Panc1 (cell line): ENCODE measurements around the gene SUSD4. TPM values are rescaled to one million over a fixed set of nuclear protein-coding genes. Genes with fewer than 3 reads are reported as not detected.

Experiments used
- ATAC-seq: fragments of 200-7000 bp; cut with Tn5 transposase; 2 replicates; pipeline ENCODE4 v1.9.1; 2020; ENCODE audit warnings: mild to moderate bottlenecking, moderate library complexity
- BruUV-seq: library from RNA; stranded (reverse); fragments of 400-500 nt; replicated peaks from 2 replicates; lab custom pipeline; 2021; lab: Mats Ljungman, UMichigan
- CTCF ChIA-PET: fragments of 300-600 bp; sonication (Branson Sonifier 250); formaldehyde crosslinking; loops from one replicate; lab custom pipeline; 2022; ENCODE audit warnings: antibody characterized with exemption; lab: Charles Lee
- POLR2A ChIA-PET: fragments of 300-600 bp; sonication (Branson Sonifier 250); formaldehyde crosslinking; loops from one replicate; lab custom pipeline; 2022; ENCODE audit warnings: antibody characterized with exemption; lab: Charles Lee
- DNase-seq: peaks from one replicate; pipeline ENCODE4 v3.0.0-alpha.2; 2010; ENCODE audit warnings: low read depth, low spot score
- H3K27ac ChIP-seq: 2 replicates; pipeline ENCODE4 v1.5.1; 2011; ENCODE audit warnings: mild to moderate bottlenecking, low read length, inconsistent platforms
- H3K27me3 ChIP-seq: fragments of 200-500 bp; sonication (Bioruptor generic); 2 replicates; pipeline ENCODE4 v1.6.0; 2014; ENCODE audit warnings: low read length, inconsistent platforms; ENCODE audit not compliant: control insufficient read depth, insufficient read depth
- H3K36me3 ChIP-seq: fragments of 200-500 bp; sonication (Bioruptor generic); 2 replicates; pipeline ENCODE4 v1.5.1; 2014; ENCODE audit warnings: inconsistent platforms, mild to moderate bottlenecking, low read length, moderate library complexity; ENCODE audit not compliant: control insufficient read depth, insufficient read depth
- H3K4me1 ChIP-seq: 2 replicates; pipeline ENCODE4 v1.5.1; 2011; ENCODE audit warnings: inconsistent platforms, mild to moderate bottlenecking, low read length, moderate library complexity; ENCODE audit not compliant: control insufficient read depth, insufficient read depth
- H3K4me3 ChIP-seq, 2 experiments: 2 replicates each; pipeline ENCODE4 v1.5.1; 2011 to 2012; ENCODE audit warnings: low read depth in 2 of 2, low read length in 2 of 2, mild to moderate bottlenecking in 2 of 2, inconsistent platforms in 1 of 2, moderate library complexity in 1 of 2
- H3K9me3 ChIP-seq: fragments of 200-500 bp; sonication (Bioruptor generic); 2 replicates; pipeline ENCODE4 v1.5.1; 2014; ENCODE audit warnings: low read depth, mild to moderate bottlenecking, inconsistent platforms, low read length, moderate library complexity; ENCODE audit not compliant: control insufficient read depth, insufficient read depth
- CTCF ChIP-seq: fragments of 450-650 bp; IDR thresholded peaks from 2 replicates; pipeline ENCODE4 v1.5.1; 2017; ENCODE audit warnings: mild to moderate bottlenecking
- POLR2AphosphoS5 ChIP-seq: IDR thresholded peaks from 2 replicates; pipeline ENCODE4 v1.6.1; 2012; ENCODE audit warnings: mild to moderate bottlenecking, low read depth, low read length, moderate library complexity
- REST ChIP-seq, 2 experiments: IDR thresholded peaks; 2 replicates each; pipeline ENCODE4 v1.6.1; 2011 to 2012; ENCODE audit warnings: low read depth in 2 of 2, control low read depth in 1 of 2, low read length in 1 of 2, mild to moderate bottlenecking in 1 of 2, moderate library complexity in 1 of 2; ENCODE audit not compliant: insufficient read depth in 1 of 2
- SIN3A ChIP-seq: IDR thresholded peaks from 2 replicates; pipeline ENCODE4 v1.6.1; 2012; ENCODE audit warnings: low read depth, mild to moderate bottlenecking, low read length, moderate library complexity, borderline replicate concordance; ENCODE audit not compliant: insufficient read depth
- TCF7L2 ChIP-seq: IDR thresholded peaks from 2 replicates; pipeline ENCODE4 v1.6.1; 2011; ENCODE audit warnings: mild to moderate bottlenecking, low read depth, low read length, inconsistent platforms
- in situ Hi-C: cut with HindIII; loops from 2 replicates; pipeline ENCODE4 v1.10.0; 2016; ENCODE audit warnings: low sequenced_read_pairs, low pct_unique_long_range_greater_than_20kb
- intact Hi-C: fragments of 100-400 bp; cut with micrococcal nuclease; formaldehyde crosslinking; loops from one replicate; pipeline ENCODE4 v1.10.0; 2022; ENCODE audit not compliant: unreplicated experiment
- total RNA-seq: library from RNA; stranded (reverse); gene quantifications from one replicate; pipeline ENCODE4 v1.2.1, GENCODE V29; 2021; ENCODE audit not compliant: unreplicated experiment

Gene SUSD4
- total RNA-seq, 1 experiment from 2014 or later = 0.28 TPM

- Histone ChIP-seq H3K36me3 (no peaks in the 10 kb centered on the region), H3K9me3 (no peaks in the 10 kb centered on the region), H3K27me3 (no peaks in the 10 kb centered on the region; the same call in none of the 2 replicates), H3K27ac (no peak overlapping the region), H3K4me3 (no peak overlapping the region), H3K4me1 (no peaks in the 10 kb centered on the region)
- BruUV-seq = no TSS peak
- DNase-seq = no peak
- POLR2A ChIA-PET = no interaction called here
- intact Hi-C loops (no loop called here), in situ Hi-C loops (no loop called here)
- no peak for ATAC-seq
- TF ChIP-seq SIN3A (no peak), REST (IDR thresholded peaks at IDR 0.05; ENCODE audit: insufficient read depth in 1 of 2, low read depth in 2 of 2, low read length in 1 of 2) (no peak), TCF7L2 (no peak), CTCF (no peak), POLR2AphosphoS5 (no peak)
- CTCF ChIA-PET = no interaction called here
These were observed 51.7 kb downstream of the SUSD4 start for GRCh38 chr1:223312273-223312672.

GRCh38 chr1:223311826-223312225, 52.1 kb downstream of the SUSD4 start:
- Histone ChIP-seq H3K4me3 (no peak overlapping the region), H3K36me3 (no peaks in the 10 kb centered on the region), H3K4me1 (no peaks in the 10 kb centered on the region), H3K9me3 (no peaks in the 10 kb centered on the region), H3K27ac (no peak overlapping the region), H3K27me3 (no peaks in the 10 kb centered on the region; the same call in none of the 2 replicates)
- no peak for TF ChIP-seq POLR2AphosphoS5
- no peak for TF ChIP-seq CTCF
- TF ChIP-seq REST (IDR thresholded peaks at IDR 0.05; ENCODE audit: insufficient read depth in 1 of 2, low read depth in 2 of 2, low read length in 1 of 2) = no peak
- no peak for TF ChIP-seq SIN3A
- no peak for TF ChIP-seq TCF7L2
- CTCF ChIA-PET = no interaction called here
- no peak for DNase-seq
- in situ Hi-C loops (no loop called here), intact Hi-C loops (no loop called here)
- ATAC-seq = no peak
- no TSS peak for BruUV-seq
- POLR2A ChIA-PET = no interaction called here
